ENCODE measurements around the gene FLYWCH2. TPM values are rescaled to one million over a fixed set of nuclear protein-coding genes. Genes with fewer than 3 reads are reported as not detected.
A peak's percentile ranks its signal among the peaks of the same experiment; 100 is the strongest.

Gene FLYWCH2
- polyA plus RNA-seq, 1 experiment = 22.4 TPM

GRCh38 chr16:2836646-2837508, 46.1 kb upstream of the FLYWCH2 start:
- no peak for TF ChIP-seq CTCF (IDR thresholded peaks at IDR 0.05; ENCODE audit: low read depth, low read length)
- H3K9me3 ChIP-seq (ENCODE audit: control insufficient read depth, insufficient read depth, low read length) = peaks cover 2% of the 10 kb centered on the region; the same call in 1 of the 2 replicates
- ChIA-PET CTCF (no interaction called here), POLR2A (no interaction called here)
- no peak for DNase-seq (ENCODE audit: low read depth, low spot score)
- H3K4me3 ChIP-seq (ENCODE audit: low read depth, low read length) = no peak overlapping the region
- H3K27ac ChIP-seq (ENCODE audit: low read depth, low read length) = no peak overlapping the region
- H3K27me3 ChIP-seq (ENCODE audit: control insufficient read depth, insufficient read depth, low read length) = no peaks in the 10 kb centered on the region

- TF ChIP-seq CTCF (IDR thresholded peaks at IDR 0.05; ENCODE audit: low read depth, low read length) = peak; percentile 96
- Histone ChIP-seq H3K27ac (ENCODE audit: low read depth, low read length) (peak overlapping the region; percentile 21), H3K4me3 (ENCODE audit: low read depth, low read length) (no peak overlapping the region), H3K9me3 (ENCODE audit: control insufficient read depth, insufficient read depth, low read length) (peaks cover 10% of the 10 kb centered on the region; the same call in 1 of the 2 replicates), H3K27me3 (ENCODE audit: control insufficient read depth, insufficient read depth, low read length) (no peaks in the 10 kb centered on the region)
- DNase-seq (ENCODE audit: low read depth, low spot score) = peak; percentile 65
- CTCF ChIA-PET = interaction anchor here (0.6 to 3.8 kb wide), 24 partner anchors 9 to 89 kb away, joined by 3 to 75 read pairs (median 5); no protein-coding TSS in a partner anchor
- POLR2A ChIA-PET = interaction anchor here (0.7 to 2.4 kb wide), 3 partner anchors 29 to 71 kb away, joined by 4 to 23 read pairs (median 4); no protein-coding TSS in a partner anchor
These were observed 44.1 kb upstream of the FLYWCH2 start for GRCh38 chr16:2838928-2839327.

- ChIA-PET CTCF (interaction anchor here (0.6 to 3.8 kb wide), 22 partner anchors 8 to 88 kb away, joined by 3 to 75 read pairs (median 5); no protein-coding TSS in a partner anchor), POLR2A (interaction anchor here (0.6 to 2.4 kb wide), 4 partner anchors 16 to 96 kb away, joined by 3 to 23 read pairs (median 4); no protein-coding TSS in a partner anchor)
- H3K9me3 ChIP-seq (ENCODE audit: control insufficient read depth, insufficient read depth, low read length) = peaks cover 10% of the 10 kb centered on the region; the same call in 1 of the 2 replicates
- no peak overlapping the region for H3K27ac ChIP-seq (ENCODE audit: low read depth, low read length)
- no peak for DNase-seq (ENCODE audit: low read depth, low spot score)
- no peaks in the 10 kb centered on the region for H3K27me3 ChIP-seq (ENCODE audit: control insufficient read depth, insufficient read depth, low read length)
- no peak for TF ChIP-seq CTCF (IDR thresholded peaks at IDR 0.05; ENCODE audit: low read depth, low read length)
- H3K4me3 ChIP-seq (ENCODE audit: low read depth, low read length) = no peak overlapping the region
These were observed 43.2 kb upstream of the FLYWCH2 start for GRCh38 chr16:2839650-2840450.

- TF ChIP-seq CTCF (IDR thresholded peaks at IDR 0.05; ENCODE audit: low read depth, low read length) = no peak
- Histone ChIP-seq H3K27ac (ENCODE audit: low read depth, low read length) (no peak overlapping the region), H3K9me3 (ENCODE audit: control insufficient read depth, insufficient read depth, low read length) (peaks cover 10% of the 10 kb centered on the region; the same call in 1 of the 2 replicates), H3K27me3 (ENCODE audit: control insufficient read depth, insufficient read depth, low read length) (no peaks in the 10 kb centered on the region), H3K4me3 (ENCODE audit: low read depth, low read length) (no peak overlapping the region)
- ChIA-PET POLR2A (no interaction called here), CTCF (interaction anchor here (1.5 to 3.8 kb wide), 3 partner anchors 13 to 31 kb away, joined by 6 to 75 read pairs (median 35); no protein-coding TSS in a partner anchor)
- DNase-seq (ENCODE audit: low read depth, low spot score) = no peak
These were observed 42.1 kb upstream of the FLYWCH2 start for GRCh38 chr16:2840914-2841313.
